Measurements from ENCODE around the gene TAS2R60.

Gene TAS2R60, protein sequence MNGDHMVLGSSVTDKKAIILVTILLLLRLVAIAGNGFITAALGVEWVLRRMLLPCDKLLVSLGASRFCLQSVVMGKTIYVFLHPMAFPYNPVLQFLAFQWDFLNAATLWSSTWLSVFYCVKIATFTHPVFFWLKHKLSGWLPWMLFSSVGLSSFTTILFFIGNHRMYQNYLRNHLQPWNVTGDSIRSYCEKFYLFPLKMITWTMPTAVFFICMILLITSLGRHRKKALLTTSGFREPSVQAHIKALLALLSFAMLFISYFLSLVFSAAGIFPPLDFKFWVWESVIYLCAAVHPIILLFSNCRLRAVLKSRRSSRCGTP

DNA sequence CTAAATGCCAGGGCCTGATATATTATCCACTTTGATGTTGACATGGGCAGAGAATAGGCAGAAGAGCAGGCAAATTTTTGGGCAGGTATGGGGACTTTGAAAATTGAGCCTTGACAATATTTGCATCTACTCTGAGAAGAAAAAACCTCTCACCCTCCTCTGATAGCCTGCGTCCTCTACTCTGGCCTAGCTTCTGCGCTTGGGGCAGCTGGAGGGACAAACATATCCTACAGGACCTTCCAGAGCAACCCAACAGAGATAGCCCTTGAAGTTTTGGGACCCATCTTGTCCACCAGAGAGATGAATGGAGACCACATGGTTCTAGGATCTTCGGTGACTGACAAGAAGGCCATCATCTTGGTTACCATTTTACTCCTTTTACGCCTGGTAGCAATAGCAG is at the start of gene TAS2R60:
TAS2R60 (plus strand) TSS at position 301 of the 400 bp plus-strand sequence; CDS start at position 301, 0 bp downstream.
- H3K36me3 ChIP-seq, result no peaks in the 10 kb centered on the region
- no peak for TF ChIP-seq CTCF (IDR thresholded peaks at IDR 0.05)
- no peaks in the 10 kb centered on the region for H3K27me3 ChIP-seq
- H3K4me1 ChIP-seq (ENCODE audit: control insufficient read depth in 1 of 2, insufficient read depth in 1 of 2, low read depth in 1 of 2, low read length in 1 of 2), result no peaks in the 10 kb centered on the region
- no peak within 1 kb of the TSS for H3K4me3 ChIP-seq (ENCODE audit: low read depth in 1 of 2, low read length in 1 of 2)
- H3K9me3 ChIP-seq, result no peaks in the 10 kb centered on the region
- H3K27ac ChIP-seq, result no peak within 1 kb of the TSS

- peaks cover 70% of the 10 kb centered on the region for H3K36me3 ChIP-seq
Measured at GRCh38 chr7:143394068-143394467, 49.2 kb upstream of the TAS2R60 start.

DNA sequence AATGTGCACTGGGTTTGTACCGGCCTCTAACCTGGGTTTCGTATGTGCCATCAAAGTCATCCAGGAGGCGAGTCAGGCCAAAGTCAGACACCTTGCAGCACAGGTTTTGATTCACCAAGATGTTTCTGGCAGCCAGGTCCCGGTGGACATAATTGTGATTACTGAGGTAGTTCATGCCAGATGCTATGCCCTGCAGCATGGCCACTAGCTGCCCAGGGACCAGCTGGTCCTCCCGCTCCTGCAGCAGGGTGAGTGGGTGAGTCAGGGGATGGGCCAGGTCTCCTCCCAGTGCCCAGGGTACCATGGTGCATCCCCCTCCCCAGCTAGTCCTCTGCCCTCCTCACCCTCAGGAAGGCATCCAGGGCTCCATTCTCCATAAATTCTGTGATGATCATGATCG is 48.5 kb upstream of the TAS2R60 start:
- Histone ChIP-seq H3K4me3 (ENCODE audit: low read depth in 1 of 2, low read length in 1 of 2) (no peak overlapping the region), H3K9me3 (peaks cover 2% of the 10 kb centered on the region), H3K27ac (peak overlapping the region; percentile 44), H3K4me1 (ENCODE audit: control insufficient read depth in 1 of 2, insufficient read depth in 1 of 2, low read depth in 1 of 2, low read length in 1 of 2) (peaks cover 0 to 6% of the 10 kb centered on the region in 2 experiments), H3K36me3 (peaks cover 63% of the 10 kb centered on the region), H3K27me3 (no peaks in the 10 kb centered on the region)
- TF ChIP-seq CTCF (IDR thresholded peaks at IDR 0.05), result no peak

More at GRCh38 chr7:143394068-143394467, 49.2 kb upstream of the TAS2R60 start:
- no peak for TF ChIP-seq CTCF (IDR thresholded peaks at IDR 0.05)
- peak overlapping the region; percentile 51 for H3K27ac ChIP-seq
- H3K9me3 ChIP-seq, result peaks cover 2% of the 10 kb centered on the region
- H3K27me3 ChIP-seq, result no peaks in the 10 kb centered on the region
- peaks cover 0 to 12% of the 10 kb centered on the region in 2 experiments for H3K4me1 ChIP-seq (ENCODE audit: control insufficient read depth in 1 of 2, insufficient read depth in 1 of 2, low read depth in 1 of 2, low read length in 1 of 2)
- H3K4me3 ChIP-seq (ENCODE audit: low read depth in 1 of 2, low read length in 1 of 2), result no peak overlapping the region

DNA sequence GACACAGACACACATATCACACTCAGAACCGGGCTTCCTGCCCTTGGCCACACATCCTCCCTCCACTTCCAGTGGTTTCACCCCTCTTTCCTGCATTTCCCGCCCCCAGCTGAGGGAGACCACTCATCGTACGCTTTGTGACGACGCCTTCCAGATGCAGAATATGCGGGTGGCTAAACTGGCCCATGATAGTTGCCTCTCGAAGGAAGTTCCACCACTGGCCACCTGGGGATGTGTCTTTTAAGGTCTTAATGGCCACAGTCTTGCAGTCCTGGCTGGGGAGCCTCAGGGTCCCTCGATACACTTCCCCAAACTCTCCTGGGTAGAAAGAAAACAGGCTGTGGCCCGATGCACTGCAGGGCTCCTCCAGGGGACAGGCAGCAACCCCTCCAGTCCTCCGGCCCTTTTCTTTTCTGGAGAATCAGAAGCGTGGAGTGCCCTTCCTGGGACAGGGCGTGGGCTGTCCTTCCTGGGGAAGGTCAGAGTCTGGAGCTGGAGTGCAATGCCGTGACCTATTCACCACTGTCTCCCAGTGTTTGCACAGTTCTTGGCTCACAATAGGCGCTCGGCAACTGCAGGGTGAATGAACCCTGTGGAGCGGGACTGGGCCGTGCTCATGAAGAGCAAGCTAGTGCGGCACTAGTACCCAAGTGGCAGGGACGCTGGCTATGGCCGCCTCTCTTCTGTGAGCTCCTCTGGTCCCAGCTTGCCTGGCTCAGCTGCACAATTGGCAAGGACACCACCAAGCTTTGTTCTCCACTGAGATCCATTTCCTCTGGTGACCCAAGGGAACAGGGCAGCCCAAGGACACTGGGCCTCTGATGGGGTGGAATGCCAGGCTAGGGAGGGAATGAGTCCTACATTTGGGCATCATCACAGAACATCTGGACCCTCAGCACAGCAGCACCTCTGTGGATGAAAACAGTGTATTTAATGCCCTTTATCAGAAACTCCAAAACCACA is 47.8 kb upstream of the TAS2R60 start:
- Histone ChIP-seq H3K4me3 (ENCODE audit: low read depth in 1 of 2, low read length in 1 of 2) (no peak overlapping the region), H3K36me3 (peaks cover 56% of the 10 kb centered on the region), H3K4me1 (ENCODE audit: control insufficient read depth in 1 of 2, insufficient read depth in 1 of 2, low read depth in 1 of 2, low read length in 1 of 2) (peaks cover 0 to 2% of the 10 kb centered on the region in 2 experiments), H3K9me3 (peaks cover 2% of the 10 kb centered on the region), H3K27me3 (no peaks in the 10 kb centered on the region), H3K27ac (peak overlapping the region; percentile 44)
- TF ChIP-seq CTCF (IDR thresholded peaks at IDR 0.05), result peak; percentile 23

DNA sequence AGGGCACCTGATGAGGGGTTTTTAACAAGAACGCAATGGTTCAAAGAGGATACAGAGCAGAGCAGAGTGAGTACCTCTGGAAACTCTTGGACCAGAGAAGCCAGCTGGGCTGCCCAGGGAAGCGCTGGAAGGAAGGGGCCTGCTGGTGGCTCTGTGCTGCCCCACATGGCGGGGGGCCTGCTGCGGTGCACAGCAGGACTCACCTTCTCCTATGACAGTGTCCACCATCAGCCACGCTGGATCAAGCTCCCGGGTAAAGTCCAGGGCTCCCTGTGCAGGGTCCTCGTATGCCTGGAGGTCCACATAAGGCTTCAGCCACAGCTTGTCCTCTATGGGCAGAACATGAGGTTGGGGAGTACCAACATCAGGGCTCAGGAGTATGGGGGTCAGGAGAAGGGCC is 47.1 kb upstream of the TAS2R60 start:
- Histone ChIP-seq H3K27ac (no peak overlapping the region), H3K4me1 (ENCODE audit: control insufficient read depth in 1 of 2, insufficient read depth in 1 of 2, low read depth in 1 of 2, low read length in 1 of 2) (no peaks in the 10 kb centered on the region), H3K36me3 (peaks cover 49% of the 10 kb centered on the region), H3K4me3 (ENCODE audit: low read depth in 1 of 2, low read length in 1 of 2) (no peak overlapping the region), H3K27me3 (no peaks in the 10 kb centered on the region), H3K9me3 (no peaks in the 10 kb centered on the region)
- TF ChIP-seq CTCF (IDR thresholded peaks at IDR 0.05), result no peak

All from neutrophil (primary cell).